MM.1S (cell line): ENCODE measurements around the gene ANKRD10.

Experiments
- DNase-seq: peaks from one replicate; pipeline ENCODE4 v3.0.0-alpha.2; 2015
- H2AFZ ChIP-seq: fragments of 300-600 bp; sonication (generic); 2 replicates; pipeline ENCODE4 v1.6.0; 2016; ENCODE audit warnings: antibody characterized with exemption, low read length
- H3F3A ChIP-seq: fragments of 300-600 bp; sonication (generic); 2 replicates; pipeline ENCODE4 v1.6.1; 2016; ENCODE audit warnings: mild to moderate bottlenecking, antibody characterized with exemption, low read length, moderate library complexity, mixed read lengths; ENCODE audit not compliant: insufficient read depth
- H3K27ac ChIP-seq: fragments of 300-600 bp; sonication (generic); 2 replicates; pipeline ENCODE4 v1.5.1; 2016; ENCODE audit warnings: mild to moderate bottlenecking, low read length
- H3K27me3 ChIP-seq: fragments of 300-600 bp; sonication (generic); replicated peaks from 2 replicates; pipeline ENCODE4 v1.6.0; 2016; ENCODE audit warnings: low read length; ENCODE audit not compliant: insufficient read depth
- H3K36me3 ChIP-seq: fragments of 300-600 bp; sonication (generic); replicated peaks from 2 replicates; pipeline ENCODE4 v1.6.1; 2016; ENCODE audit warnings: mild to moderate bottlenecking, low read length, mixed read lengths; ENCODE audit not compliant: insufficient read depth
- H3K4me1 ChIP-seq: fragments of 300-600 bp; sonication (generic); 2 replicates; pipeline ENCODE4 v1.6.1; 2016; ENCODE audit warnings: low read length, mixed read lengths
- H3K4me2 ChIP-seq: fragments of 300-600 bp; sonication (generic); 2 replicates; pipeline ENCODE4 v1.6.0; 2016; ENCODE audit warnings: low read depth, low read length
- H3K4me3 ChIP-seq: fragments of 300-600 bp; sonication (generic); 2 replicates; pipeline ENCODE4 v1.5.1; 2016; ENCODE audit warnings: low read length, mixed read lengths
- H3K79me2 ChIP-seq: fragments of 300-600 bp; sonication (generic); 2 replicates; pipeline ENCODE4 v1.6.1; 2016; ENCODE audit warnings: mixed run types, low read length, mixed read lengths
- H3K9ac ChIP-seq: fragments of 300-600 bp; sonication (generic); 2 replicates; pipeline ENCODE4 v1.6.1; 2016; ENCODE audit warnings: low read length, mixed read lengths
- H3K9me2 ChIP-seq: fragments of 300-600 bp; sonication (generic); replicated peaks from 2 replicates; pipeline ENCODE4 v1.6.1; 2016; ENCODE audit warnings: mild to moderate bottlenecking, low read length, mixed read lengths; ENCODE audit not compliant: insufficient read depth
- H3K9me3 ChIP-seq: fragments of 300-600 bp; sonication (generic); replicated peaks from 2 replicates; pipeline ENCODE4 v1.6.1; 2016; ENCODE audit warnings: mild to moderate bottlenecking, low read length, mixed read lengths; ENCODE audit not compliant: insufficient read depth
- H4K20me1 ChIP-seq: fragments of 300-600 bp; sonication (generic); 2 replicates; pipeline ENCODE4 v1.6.1; 2016; ENCODE audit warnings: mild to moderate bottlenecking, low read length, moderate library complexity, mixed read lengths; ENCODE audit not compliant: insufficient read depth
- EZH2 ChIP-seq: fragments of 300-600 bp; sonication (generic); optimal IDR thresholded peaks from 2 replicates; pipeline ENCODE3; 2017; ENCODE audit warnings: low read depth, mild to moderate bottlenecking, antibody characterized with exemption, low read length, mixed read lengths
- EZH2phosphoT487 ChIP-seq: fragments of 300-600 bp; sonication (generic); IDR thresholded peaks from 2 replicates; pipeline ENCODE4 v1.6.1; 2018; ENCODE audit warnings: antibody characterized with exemption, low read length
- TF ChIP-seq, protein P1 (sequence below): fragments of 300-600 bp; sonication (generic); IDR thresholded peaks from 2 replicates; pipeline ENCODE4 v1.5.1; 2016; ENCODE audit warnings: antibody characterized with exemption, low read length, mixed read lengths

ANKRD10 gene

DNA sequence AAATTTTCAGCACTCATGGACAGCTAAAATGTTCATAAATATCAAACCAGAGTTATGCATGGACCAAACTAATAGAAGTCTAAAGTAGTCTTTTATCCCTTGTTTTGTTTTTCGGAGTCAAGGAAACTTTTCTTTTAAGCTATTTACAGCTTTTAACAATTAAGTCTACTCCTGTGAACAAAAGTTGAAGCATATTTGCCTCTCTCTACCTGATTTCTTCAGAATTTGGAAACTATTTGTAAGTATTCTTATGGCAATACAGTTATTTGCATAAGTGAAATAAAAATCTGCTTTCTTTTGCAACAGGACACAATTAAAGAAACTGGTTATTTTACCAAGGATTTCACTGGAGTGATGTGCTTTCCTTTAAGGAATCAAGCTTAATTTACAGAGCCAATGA, 47.1 kb upstream of the ANKRD10 start:
- Histone ChIP-seq H2AFZ (no peak overlapping the region), H3K9me2 (no peaks in the 10 kb centered on the region), H3K36me3 (no peaks in the 10 kb centered on the region), H3K9me3 (no peaks in the 10 kb centered on the region), H3K4me3 (no peak overlapping the region), H4K20me1 (no peaks in the 10 kb centered on the region), H3K27ac (no peak overlapping the region), H3K27me3 (no peaks in the 10 kb centered on the region), H3K4me2 (no peak overlapping the region), H3K4me1 (no peaks in the 10 kb centered on the region), H3K9ac (no peak overlapping the region), H3K79me2 (no peaks in the 10 kb centered on the region), H3F3A (no peaks in the 10 kb centered on the region)
- TF ChIP-seq, protein P1, sequence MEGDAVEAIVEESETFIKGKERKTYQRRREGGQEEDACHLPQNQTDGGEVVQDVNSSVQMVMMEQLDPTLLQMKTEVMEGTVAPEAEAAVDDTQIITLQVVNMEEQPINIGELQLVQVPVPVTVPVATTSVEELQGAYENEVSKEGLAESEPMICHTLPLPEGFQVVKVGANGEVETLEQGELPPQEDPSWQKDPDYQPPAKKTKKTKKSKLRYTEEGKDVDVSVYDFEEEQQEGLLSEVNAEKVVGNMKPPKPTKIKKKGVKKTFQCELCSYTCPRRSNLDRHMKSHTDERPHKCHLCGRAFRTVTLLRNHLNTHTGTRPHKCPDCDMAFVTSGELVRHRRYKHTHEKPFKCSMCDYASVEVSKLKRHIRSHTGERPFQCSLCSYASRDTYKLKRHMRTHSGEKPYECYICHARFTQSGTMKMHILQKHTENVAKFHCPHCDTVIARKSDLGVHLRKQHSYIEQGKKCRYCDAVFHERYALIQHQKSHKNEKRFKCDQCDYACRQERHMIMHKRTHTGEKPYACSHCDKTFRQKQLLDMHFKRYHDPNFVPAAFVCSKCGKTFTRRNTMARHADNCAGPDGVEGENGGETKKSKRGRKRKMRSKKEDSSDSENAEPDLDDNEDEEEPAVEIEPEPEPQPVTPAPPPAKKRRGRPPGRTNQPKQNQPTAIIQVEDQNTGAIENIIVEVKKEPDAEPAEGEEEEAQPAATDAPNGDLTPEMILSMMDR: no peak
- no peak for DNase-seq

DNA sequence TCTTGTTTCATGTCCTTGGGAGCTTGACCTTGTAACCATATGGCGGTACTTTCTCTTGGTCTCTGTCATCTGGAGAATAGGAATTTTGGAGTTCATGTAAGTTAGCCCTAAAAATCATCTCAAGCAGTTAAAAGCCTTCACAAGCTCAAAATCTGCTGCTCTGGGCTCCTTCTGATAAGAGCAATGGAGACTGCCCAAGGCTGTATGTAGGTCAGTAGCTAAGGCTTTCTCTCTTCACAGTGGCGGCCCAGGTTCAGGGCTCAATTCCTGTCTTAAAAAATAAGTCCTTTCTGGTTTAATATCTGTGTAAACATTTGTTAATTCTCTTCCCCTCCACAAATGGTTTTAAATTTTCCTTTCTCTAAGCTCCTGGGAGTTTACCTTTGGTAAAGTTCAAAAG, 45.3 kb upstream of the ANKRD10 start:
- no peak for TF ChIP-seq EZH2phosphoT487
- TF ChIP-seq, protein P1: no peak
- no peak for TF ChIP-seq EZH2
- H3K79me2 ChIP-seq: no peaks in the 10 kb centered on the region
- no peaks in the 10 kb centered on the region for H4K20me1 ChIP-seq
- no peaks in the 10 kb centered on the region for H3K9me2 ChIP-seq
- no peaks in the 10 kb centered on the region for H3K4me1 ChIP-seq
- no peak for DNase-seq
- no peaks in the 10 kb centered on the region for H3K27me3 ChIP-seq
- no peaks in the 10 kb centered on the region for H3K36me3 ChIP-seq
- no peak overlapping the region for H2AFZ ChIP-seq
- no peaks in the 10 kb centered on the region for H3F3A ChIP-seq
- no peak overlapping the region for H3K4me2 ChIP-seq
- H3K4me3 ChIP-seq: no peak overlapping the region
- H3K27ac ChIP-seq: no peak overlapping the region
- H3K9me3 ChIP-seq: no peaks in the 10 kb centered on the region
- no peak overlapping the region for H3K9ac ChIP-seq

DNA sequence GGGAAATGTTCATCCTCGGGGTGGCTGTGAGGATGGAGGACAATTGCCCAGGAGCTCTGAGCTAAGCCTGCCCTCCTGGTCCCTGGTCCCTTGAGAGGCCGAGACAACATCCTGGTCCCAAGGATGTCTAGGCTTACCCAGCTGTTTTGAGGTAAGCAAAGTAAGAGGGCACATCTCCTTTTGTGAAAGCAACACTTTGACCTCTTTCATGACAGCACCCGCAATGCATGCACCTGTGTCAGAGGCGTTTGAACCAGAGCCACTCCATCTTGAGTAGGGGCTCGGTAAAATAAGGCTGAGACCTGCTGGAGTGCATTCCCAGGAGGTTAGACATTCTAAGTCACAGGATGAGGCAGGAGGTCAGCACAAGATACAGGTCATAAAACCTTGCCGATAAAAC, 43.1 kb upstream of the ANKRD10 start:
- H3K4me2 ChIP-seq: no peak overlapping the region
- H3K9ac ChIP-seq: no peak overlapping the region
- H3K27ac ChIP-seq: no peak overlapping the region

More for the DNA sequence above, 43.1 kb upstream of the ANKRD10 start:
- DNase-seq: no peak
- H3K9me3 ChIP-seq: no peaks in the 10 kb centered on the region
- H4K20me1 ChIP-seq: no peaks in the 10 kb centered on the region
- no peaks in the 10 kb centered on the region for H3K9me2 ChIP-seq
- no peaks in the 10 kb centered on the region for H3K27me3 ChIP-seq
- no peaks in the 10 kb centered on the region for H3F3A ChIP-seq
- TF ChIP-seq EZH2phosphoT487 (no peak), EZH2 (no peak)
- TF ChIP-seq, protein P1: no peak
- H3K36me3 ChIP-seq: no peaks in the 10 kb centered on the region
- H2AFZ ChIP-seq: no peak overlapping the region
- H3K4me1 ChIP-seq: no peaks in the 10 kb centered on the region
- H3K79me2 ChIP-seq: no peaks in the 10 kb centered on the region
- H3K4me3 ChIP-seq: no peak overlapping the region
